Astrocyte of the cerebellum (primary cell): Measurements from ENCODE around the gene METAP1D.
"Not testable (repeated sequence)": the region's sequence is repeated elsewhere in the genome, so short reads cannot be mapped to it uniquely, and the experiment has no call there.

Source experiments
- DNase-seq: peaks from one replicate; pipeline ENCODE4 v3.0.0-alpha.2; 2011; ENCODE audit warnings: low read depth
- H3K4me3 ChIP-seq: 2 replicates; pipeline ENCODE4 v1.5.1; 2011; ENCODE audit warnings: mild to moderate bottlenecking, low read depth, low read length, moderate library complexity
- in situ Hi-C: cut with HindIII; loops from 2 replicates; pipeline ENCODE4 v1.10.0; 2017; ENCODE audit warnings: low sequenced_read_pairs
- TF ChIP-seq, protein P1 (sequence below): IDR thresholded peaks from 2 replicates; pipeline ENCODE4 v1.5.1; 2012; ENCODE audit warnings: low read length, low read depth, moderate library complexity, mild to moderate bottlenecking; ENCODE audit errors: missing control alignments

Gene METAP1D

DNA sequence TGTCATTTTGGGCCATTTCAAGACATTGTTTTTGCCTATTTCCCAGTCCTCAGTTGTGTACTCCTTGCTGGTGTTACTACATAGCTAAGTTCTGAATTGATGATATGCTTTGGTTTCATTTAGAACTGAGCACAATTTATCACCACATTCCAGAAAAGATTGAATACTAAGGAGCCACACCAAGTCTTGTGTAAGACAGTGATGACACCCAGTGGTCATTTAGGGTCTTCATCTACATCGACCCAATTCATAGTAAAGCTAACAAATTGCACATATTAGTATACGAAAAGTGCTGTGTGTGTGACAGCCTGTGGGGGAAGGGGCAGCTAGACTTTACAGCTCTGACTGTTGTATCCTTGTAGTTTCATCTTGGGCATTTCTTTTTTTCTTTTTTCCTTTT lies 113.9 kb downstream of the METAP1D start:
- H3K4me3 ChIP-seq = no peak overlapping the region
- TF ChIP-seq, protein P1, sequence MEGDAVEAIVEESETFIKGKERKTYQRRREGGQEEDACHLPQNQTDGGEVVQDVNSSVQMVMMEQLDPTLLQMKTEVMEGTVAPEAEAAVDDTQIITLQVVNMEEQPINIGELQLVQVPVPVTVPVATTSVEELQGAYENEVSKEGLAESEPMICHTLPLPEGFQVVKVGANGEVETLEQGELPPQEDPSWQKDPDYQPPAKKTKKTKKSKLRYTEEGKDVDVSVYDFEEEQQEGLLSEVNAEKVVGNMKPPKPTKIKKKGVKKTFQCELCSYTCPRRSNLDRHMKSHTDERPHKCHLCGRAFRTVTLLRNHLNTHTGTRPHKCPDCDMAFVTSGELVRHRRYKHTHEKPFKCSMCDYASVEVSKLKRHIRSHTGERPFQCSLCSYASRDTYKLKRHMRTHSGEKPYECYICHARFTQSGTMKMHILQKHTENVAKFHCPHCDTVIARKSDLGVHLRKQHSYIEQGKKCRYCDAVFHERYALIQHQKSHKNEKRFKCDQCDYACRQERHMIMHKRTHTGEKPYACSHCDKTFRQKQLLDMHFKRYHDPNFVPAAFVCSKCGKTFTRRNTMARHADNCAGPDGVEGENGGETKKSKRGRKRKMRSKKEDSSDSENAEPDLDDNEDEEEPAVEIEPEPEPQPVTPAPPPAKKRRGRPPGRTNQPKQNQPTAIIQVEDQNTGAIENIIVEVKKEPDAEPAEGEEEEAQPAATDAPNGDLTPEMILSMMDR = peak; percentile 26
- in situ Hi-C loops = no loop called here
- DNase-seq = peak; percentile 37

DNA sequence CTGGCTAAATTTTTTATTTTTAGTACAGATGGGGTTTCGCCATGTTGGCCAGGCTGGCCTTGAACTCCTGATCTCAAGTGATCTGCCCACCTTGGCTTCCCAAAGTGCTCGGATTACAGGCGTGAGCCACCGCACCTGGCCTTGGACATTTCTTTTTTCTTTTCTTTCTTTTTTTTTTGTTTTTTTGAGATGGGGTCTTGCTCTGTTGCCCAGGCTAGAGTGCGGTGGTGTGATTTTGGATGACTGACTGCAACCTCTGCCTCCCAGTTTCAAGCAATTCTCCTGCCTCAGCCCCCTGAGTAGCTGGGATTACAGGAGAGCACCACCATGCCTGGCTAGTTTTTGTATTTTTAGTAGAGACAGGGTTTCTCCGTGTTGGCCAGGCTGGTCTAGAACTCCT lies 114.4 kb downstream of the METAP1D start:
- H3K4me3 ChIP-seq, DNase-seq, in situ Hi-C loops: not testable (repeated sequence)

DNA sequence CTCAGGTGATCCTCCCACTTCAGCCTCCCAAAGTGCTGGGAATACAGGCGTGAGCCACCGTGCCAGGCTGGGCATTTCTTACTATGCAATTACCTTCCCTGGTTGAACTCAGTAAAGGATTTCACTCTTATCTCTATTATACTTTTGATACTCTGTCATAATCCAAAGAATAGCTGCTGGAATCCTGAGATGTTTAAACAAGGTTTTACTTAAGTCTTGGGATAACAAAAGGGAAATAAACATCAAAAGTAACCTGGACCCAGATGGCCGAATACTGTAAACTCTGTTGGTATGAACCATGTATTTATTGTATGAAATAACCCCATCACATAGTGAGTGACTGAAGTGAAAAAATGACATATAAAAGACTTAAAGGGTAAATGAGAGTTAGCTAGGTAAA lies 114.8 kb downstream of the METAP1D start:
- no peak overlapping the region for H3K4me3 ChIP-seq
- TF ChIP-seq, protein P1 = no peak
- in situ Hi-C loops = no loop called here
- no peak for DNase-seq

DNA sequence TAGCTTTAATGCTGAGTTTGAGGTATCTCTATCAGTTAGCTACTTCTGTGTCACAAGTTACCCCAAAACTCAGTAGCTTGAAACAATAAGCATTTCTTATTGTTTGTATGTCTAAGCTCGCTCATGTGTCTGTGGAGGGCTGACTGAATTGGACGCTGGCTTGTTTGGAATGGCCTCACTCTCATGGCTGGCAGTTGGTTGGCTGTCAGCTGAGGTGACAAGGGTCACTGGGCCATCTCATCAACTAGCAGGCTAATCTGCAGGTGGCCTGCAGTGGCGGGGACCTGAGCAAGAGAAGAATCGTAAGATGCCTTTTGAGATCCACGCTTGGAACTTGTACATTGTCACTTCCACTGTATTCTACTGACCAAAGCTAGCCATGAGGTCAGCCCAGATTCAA lies 116.4 kb downstream of the METAP1D start:
- H3K4me3 ChIP-seq = no peak overlapping the region
- TF ChIP-seq, protein P1 = no peak
- in situ Hi-C loops = no loop called here
- no peak for DNase-seq

DNA sequence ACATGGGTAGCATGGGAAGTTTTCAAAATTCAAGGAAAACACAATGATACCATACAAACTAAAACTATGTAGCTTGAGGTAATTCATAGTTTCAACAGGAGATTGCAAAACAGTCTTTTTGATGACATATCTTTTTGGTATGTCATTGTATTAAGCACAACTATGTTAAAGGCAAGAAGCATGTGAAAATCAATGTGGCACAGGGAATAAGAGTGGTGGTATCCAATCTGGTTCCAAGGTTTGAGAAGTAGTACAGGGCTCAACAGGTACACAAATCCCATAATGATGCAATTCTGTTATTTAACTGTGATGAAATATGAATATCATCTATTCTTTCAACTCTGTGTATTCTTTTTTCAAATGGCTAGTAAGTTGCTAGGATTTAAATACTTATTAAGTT lies 119.3 kb downstream of the METAP1D start:
- TF ChIP-seq, protein P1 = no peak
- in situ Hi-C loops = no loop called here
- no peak overlapping the region for H3K4me3 ChIP-seq
- DNase-seq = peak; percentile 41

DNA sequence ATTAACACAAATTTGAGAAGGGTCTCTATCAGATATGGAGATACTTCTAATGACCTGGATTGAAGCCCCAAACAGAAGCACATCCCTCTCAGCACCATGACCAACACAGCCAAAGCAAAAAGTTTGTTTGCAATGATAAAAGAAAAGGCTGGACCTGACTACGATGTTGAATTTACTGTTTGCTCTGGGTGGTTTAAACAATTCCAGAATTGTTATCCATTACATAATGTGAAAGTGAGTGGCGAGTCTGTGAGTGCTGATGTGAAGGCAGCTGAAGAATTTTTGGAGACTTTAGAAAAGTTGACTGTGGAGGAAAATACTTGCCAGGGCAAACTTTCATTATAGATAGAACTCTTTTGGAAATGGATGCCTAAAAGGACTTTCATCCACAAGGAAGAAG lies 120.4 kb downstream of the METAP1D start:
- DNase-seq = no peak
- TF ChIP-seq, protein P1 = no peak
- in situ Hi-C loops = no loop called here
- H3K4me3 ChIP-seq = no peak overlapping the region

DNA sequence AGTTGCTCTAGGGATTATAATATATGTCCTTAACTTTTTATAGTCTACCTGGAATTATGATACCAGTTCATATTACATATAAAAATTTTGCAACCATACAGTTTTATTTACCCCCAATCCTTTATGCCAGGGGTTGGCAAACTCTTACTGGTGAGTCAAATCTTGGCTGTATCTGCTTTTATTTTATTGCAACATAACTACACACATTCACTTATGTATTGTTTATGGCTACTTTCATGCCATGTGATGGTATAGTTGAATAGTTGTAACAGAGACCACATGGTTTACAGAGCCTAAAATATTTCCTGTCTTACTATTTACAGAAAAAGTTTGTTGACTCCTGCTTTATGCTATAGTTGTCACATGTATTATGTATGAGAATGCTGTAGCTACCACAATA lies 128.7 kb downstream of the METAP1D start:
- DNase-seq = no peak
- H3K4me3 ChIP-seq = no peak overlapping the region
- TF ChIP-seq, protein P1 = no peak
- in situ Hi-C loops = no loop called here
